ENCODE results near the gene EML2. TPM values are rescaled to one million over a fixed set of nuclear protein-coding genes. Genes with fewer than 3 reads are reported as not detected.

The EML2 gene
- total RNA-seq, 1 experiment from 2014 or later: 28.9 TPM

- Histone ChIP-seq H3K27me3 (ENCODE audit: low read length) (no peaks in the 10 kb centered on the region), H3K4me3 (ENCODE audit: low read length) (no peak overlapping the region), H2AFZ (ENCODE audit: low read length) (no peak overlapping the region), H3K36me3 (ENCODE audit: low read depth, low read length) (no peaks in the 10 kb centered on the region), H3K9ac (ENCODE audit: low read length) (no peak overlapping the region), H3K4me2 (ENCODE audit: low read length) (no peak overlapping the region), H3F3A (ENCODE audit: low read length, unreplicated experiment) (no peaks in the 10 kb centered on the region), H3K79me2 (ENCODE audit: low read length) (no peaks in the 10 kb centered on the region), H3K4me1 (ENCODE audit: insufficient read depth, low read length) (no peaks in the 10 kb centered on the region), H4K20me1 (ENCODE audit: low read length) (no peaks in the 10 kb centered on the region), H3K27ac (ENCODE audit: low read length) (no peak overlapping the region), H3K9me3 (ENCODE audit: low read length) (no peaks in the 10 kb centered on the region), H3K9me2 (replicated peaks; ENCODE audit: low read length) (no peaks in the 10 kb centered on the region)
- ATAC-seq: no peak
- DNase-seq: no peak
- CTCF ChIA-PET: no interaction called here
- POLR2A ChIA-PET (ENCODE audit: unreplicated experiment): no interaction called here
- no peak for TF ChIP-seq EZH2phosphoT487 (IDR thresholded peaks at IDR 0.05; ENCODE audit: borderline replicate concordance, low read length)
- no peak for TF ChIP-seq CTCF (conservative IDR thresholded peaks at IDR 0.05; ENCODE audit: low read depth, low read length)
- no peak for TF ChIP-seq EZH2 (IDR thresholded peaks at IDR 0.05; ENCODE audit: low read length, unreplicated experiment)
- intact Hi-C loops (cut with micrococcal nuclease): no loop called here
- no TSS peak for BruUV-seq (replicated peaks)
These were observed 21.4 kb upstream of the EML2 start for GRCh38 chr19:45660636-45661035.

GRCh38 chr19:45659096-45659729 lies 20.0 kb upstream of the EML2 start:
- H4K20me1 ChIP-seq (ENCODE audit: low read length): no peaks in the 10 kb centered on the region
- H3F3A ChIP-seq (ENCODE audit: low read length, unreplicated experiment): no peaks in the 10 kb centered on the region
- no peak overlapping the region for H2AFZ ChIP-seq (ENCODE audit: low read length)
- H3K4me2 ChIP-seq (ENCODE audit: low read length): no peak overlapping the region
- CTCF ChIA-PET: no interaction called here
- no peak for TF ChIP-seq EZH2phosphoT487 (IDR thresholded peaks at IDR 0.05; ENCODE audit: borderline replicate concordance, low read length)
- TF ChIP-seq CTCF (conservative IDR thresholded peaks at IDR 0.05; ENCODE audit: low read depth, low read length): no peak
- no peak for TF ChIP-seq EZH2 (IDR thresholded peaks at IDR 0.05; ENCODE audit: low read length, unreplicated experiment)
- DNase-seq: no peak
- H3K9me3 ChIP-seq (ENCODE audit: low read length): no peaks in the 10 kb centered on the region
- H3K27me3 ChIP-seq (ENCODE audit: low read length): no peaks in the 10 kb centered on the region
- POLR2A ChIA-PET (ENCODE audit: unreplicated experiment): interaction anchor here (0.5 kb wide), 1 partner anchor 17 kb away, joined by 5 read pairs; no protein-coding TSS in a partner anchor
- H3K4me1 ChIP-seq (ENCODE audit: insufficient read depth, low read length): no peaks in the 10 kb centered on the region
- no peaks in the 10 kb centered on the region for H3K9me2 ChIP-seq (replicated peaks; ENCODE audit: low read length)
- BruUV-seq (replicated peaks): no TSS peak
- no peak for ATAC-seq
- H3K27ac ChIP-seq (ENCODE audit: low read length): no peak overlapping the region
- H3K36me3 ChIP-seq (ENCODE audit: low read depth, low read length): no peaks in the 10 kb centered on the region
- no peaks in the 10 kb centered on the region for H3K79me2 ChIP-seq (ENCODE audit: low read length)
- no peak overlapping the region for H3K4me3 ChIP-seq (ENCODE audit: low read length)
- H3K9ac ChIP-seq (ENCODE audit: low read length): no peak overlapping the region
- intact Hi-C loops (cut with micrococcal nuclease): no loop called here

GRCh38 chr19:45657520-45658167 lies 18.4 kb upstream of the EML2 start:
- TF ChIP-seq CTCF (conservative IDR thresholded peaks at IDR 0.05; ENCODE audit: low read depth, low read length) (no peak), EZH2phosphoT487 (IDR thresholded peaks at IDR 0.05; ENCODE audit: borderline replicate concordance, low read length) (no peak), EZH2 (IDR thresholded peaks at IDR 0.05; ENCODE audit: low read length, unreplicated experiment) (no peak)
- no peak overlapping the region for H3K27ac ChIP-seq (ENCODE audit: low read length)
- H3K4me2 ChIP-seq (ENCODE audit: low read length): no peak overlapping the region
- H2AFZ ChIP-seq (ENCODE audit: low read length): no peak overlapping the region
- H3K9ac ChIP-seq (ENCODE audit: low read length): no peak overlapping the region
- H3K9me3 ChIP-seq (ENCODE audit: low read length): no peaks in the 10 kb centered on the region
- intact Hi-C loops (cut with micrococcal nuclease): no loop called here
- H3F3A ChIP-seq (ENCODE audit: low read length, unreplicated experiment): no peaks in the 10 kb centered on the region
- POLR2A ChIA-PET (ENCODE audit: unreplicated experiment): no interaction called here
- no TSS peak for BruUV-seq (replicated peaks)
- CTCF ChIA-PET: no interaction called here
- no peaks in the 10 kb centered on the region for H3K4me1 ChIP-seq (ENCODE audit: insufficient read depth, low read length)
- no peaks in the 10 kb centered on the region for H3K9me2 ChIP-seq (replicated peaks; ENCODE audit: low read length)
- no peaks in the 10 kb centered on the region for H3K36me3 ChIP-seq (ENCODE audit: low read depth, low read length)
- DNase-seq (no peak), ATAC-seq (no peak)
- H4K20me1 ChIP-seq (ENCODE audit: low read length): no peaks in the 10 kb centered on the region
- H3K79me2 ChIP-seq (ENCODE audit: low read length): no peaks in the 10 kb centered on the region
- H3K27me3 ChIP-seq (ENCODE audit: low read length): no peaks in the 10 kb centered on the region
- H3K4me3 ChIP-seq (ENCODE audit: low read length): no peak overlapping the region
